ENCODE results near the gene TASP1. TPM values are rescaled to one million over a fixed set of nuclear protein-coding genes. Genes with fewer than 3 reads are reported as not detected.

Gene TASP1
- total and polyA plus RNA-seq, 10 of the 15 experiments (the other 5 are each of a cell fraction or from before 2014, with no cell fraction given): 7.4 to 17.8 (median 10.5) TPM

- Histone ChIP-seq H3K4me2 (ENCODE audit: control insufficient read depth, insufficient read depth) (no peak overlapping the region), H3K36me3 (ENCODE audit: control insufficient read depth in 2 of 2, insufficient read depth in 2 of 2, low read length in 1 of 2) (no peaks in the 10 kb centered on the region), H4K20me1 (ENCODE audit: control insufficient read depth, insufficient read depth) (no peaks in the 10 kb centered on the region), H2AFZ (ENCODE audit: control insufficient read depth, low read depth, low read length) (no peak overlapping the region), H3K27me3 (replicated peaks in 1 of 2; ENCODE audit: control insufficient read depth in 2 of 2, insufficient read depth in 2 of 2, low read length in 1 of 2) (no peaks in the 10 kb centered on the region), H3K9ac (ENCODE audit: control insufficient read depth, insufficient read depth, low read length) (no peak overlapping the region), H3K4me1 (ENCODE audit: control insufficient read depth, insufficient read depth, low read length) (no peaks in the 10 kb centered on the region), H3K79me2 (ENCODE audit: control insufficient read depth, insufficient read depth, low read length) (no peaks in the 10 kb centered on the region), H3K4me3 (no peak overlapping the region), H3K9me3 (replicated peaks; ENCODE audit: control insufficient read depth, insufficient read depth, low read length) (no peaks in the 10 kb centered on the region), H3K27ac (ENCODE audit: control insufficient read depth, insufficient read depth) (no peak overlapping the region)
- in situ Hi-C loops (cut with MboI) (no loop called here), intact Hi-C loops (cut with micrococcal nuclease; ENCODE audit: unreplicated experiment) (loop anchor here (10.0 kb wide), 1 partner anchor 329 kb away; no protein-coding TSS in a partner anchor)
- ChIA-PET RAD21 (ENCODE audit: unreplicated experiment) (no interaction called here), POLR2A (no interaction called here), CTCF (interaction anchor here (0.8 to 1.9 kb wide), 3 partner anchors 15 to 114 kb away, joined by 3 to 8 read pairs (median 6); no protein-coding TSS in a partner anchor), SMC1A (ENCODE audit: uncharacterized antibody, unreplicated experiment) (no interaction called here)
- TF ChIP-seq BMI1 (IDR thresholded peaks at IDR 0.05; ENCODE audit: borderline replicate concordance): no peak
- no peak for TF ChIP-seq TAF1 (IDR thresholded peaks at IDR 0.05; ENCODE audit: borderline replicate concordance, low read depth, low read length)
- no peak for TF ChIP-seq MYC (IDR thresholded peaks at IDR 0.05; ENCODE audit: insufficient read depth, insufficient read length, insufficient replicate concordance, low read length, severe bottlenecking)
- TF ChIP-seq POLR2AphosphoS2 (IDR thresholded peaks at IDR 0.05; ENCODE audit: low read depth, low read length): no peak
- no peak for TF ChIP-seq FOXM1 (IDR thresholded peaks at IDR 0.05; ENCODE audit: low read depth, low read length)
- TF ChIP-seq, protein P1, sequence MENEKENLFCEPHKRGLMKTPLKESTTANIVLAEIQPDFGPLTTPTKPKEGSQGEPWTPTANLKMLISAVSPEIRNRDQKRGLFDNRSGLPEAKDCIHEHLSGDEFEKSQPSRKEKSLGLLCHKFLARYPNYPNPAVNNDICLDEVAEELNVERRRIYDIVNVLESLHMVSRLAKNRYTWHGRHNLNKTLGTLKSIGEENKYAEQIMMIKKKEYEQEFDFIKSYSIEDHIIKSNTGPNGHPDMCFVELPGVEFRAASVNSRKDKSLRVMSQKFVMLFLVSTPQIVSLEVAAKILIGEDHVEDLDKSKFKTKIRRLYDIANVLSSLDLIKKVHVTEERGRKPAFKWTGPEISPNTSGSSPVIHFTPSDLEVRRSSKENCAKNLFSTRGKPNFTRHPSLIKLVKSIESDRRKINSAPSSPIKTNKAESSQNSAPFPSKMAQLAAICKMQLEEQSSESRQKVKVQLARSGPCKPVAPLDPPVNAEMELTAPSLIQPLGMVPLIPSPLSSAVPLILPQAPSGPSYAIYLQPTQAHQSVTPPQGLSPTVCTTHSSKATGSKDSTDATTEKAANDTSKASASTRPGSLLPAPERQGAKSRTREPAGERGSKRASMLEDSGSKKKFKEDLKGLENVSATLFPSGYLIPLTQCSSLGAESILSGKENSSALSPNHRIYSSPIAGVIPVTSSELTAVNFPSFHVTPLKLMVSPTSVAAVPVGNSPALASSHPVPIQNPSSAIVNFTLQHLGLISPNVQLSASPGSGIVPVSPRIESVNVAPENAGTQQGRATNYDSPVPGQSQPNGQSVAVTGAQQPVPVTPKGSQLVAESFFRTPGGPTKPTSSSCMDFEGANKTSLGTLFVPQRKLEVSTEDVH (IDR thresholded peaks at IDR 0.05; ENCODE audit: low read depth, partially characterized antibody): no peak
- TF ChIP-seq, protein P2, sequence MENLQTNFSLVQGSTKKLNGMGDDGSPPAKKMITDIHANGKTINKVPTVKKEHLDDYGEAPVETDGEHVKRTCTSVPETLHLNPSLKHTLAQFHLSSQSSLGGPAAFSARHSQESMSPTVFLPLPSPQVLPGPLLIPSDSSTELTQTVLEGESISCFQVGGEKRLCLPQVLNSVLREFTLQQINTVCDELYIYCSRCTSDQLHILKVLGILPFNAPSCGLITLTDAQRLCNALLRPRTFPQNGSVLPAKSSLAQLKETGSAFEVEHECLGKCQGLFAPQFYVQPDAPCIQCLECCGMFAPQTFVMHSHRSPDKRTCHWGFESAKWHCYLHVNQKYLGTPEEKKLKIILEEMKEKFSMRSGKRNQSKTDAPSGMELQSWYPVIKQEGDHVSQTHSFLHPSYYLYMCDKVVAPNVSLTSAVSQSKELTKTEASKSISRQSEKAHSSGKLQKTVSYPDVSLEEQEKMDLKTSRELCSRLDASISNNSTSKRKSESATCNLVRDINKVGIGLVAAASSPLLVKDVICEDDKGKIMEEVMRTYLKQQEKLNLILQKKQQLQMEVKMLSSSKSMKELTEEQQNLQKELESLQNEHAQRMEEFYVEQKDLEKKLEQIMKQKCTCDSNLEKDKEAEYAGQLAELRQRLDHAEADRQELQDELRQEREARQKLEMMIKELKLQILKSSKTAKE (IDR thresholded peaks at IDR 0.05; ENCODE audit: low read depth, poor library complexity, severe bottlenecking): no peak
- no peak for TF ChIP-seq BCL11A (IDR thresholded peaks at IDR 0.05; ENCODE audit: low read depth, low read length)
- TF ChIP-seq PRDM15 (CRISPR knock-in tag; IDR thresholded peaks at IDR 0.05): no peak
- TF ChIP-seq GATAD2B (conservative IDR thresholded peaks at IDR 0.05; ENCODE audit: low read depth): no peak
- TF ChIP-seq RUNX3 (IDR thresholded peaks at IDR 0.05; ENCODE audit: low read length): no peak
- TF ChIP-seq, protein P3, sequence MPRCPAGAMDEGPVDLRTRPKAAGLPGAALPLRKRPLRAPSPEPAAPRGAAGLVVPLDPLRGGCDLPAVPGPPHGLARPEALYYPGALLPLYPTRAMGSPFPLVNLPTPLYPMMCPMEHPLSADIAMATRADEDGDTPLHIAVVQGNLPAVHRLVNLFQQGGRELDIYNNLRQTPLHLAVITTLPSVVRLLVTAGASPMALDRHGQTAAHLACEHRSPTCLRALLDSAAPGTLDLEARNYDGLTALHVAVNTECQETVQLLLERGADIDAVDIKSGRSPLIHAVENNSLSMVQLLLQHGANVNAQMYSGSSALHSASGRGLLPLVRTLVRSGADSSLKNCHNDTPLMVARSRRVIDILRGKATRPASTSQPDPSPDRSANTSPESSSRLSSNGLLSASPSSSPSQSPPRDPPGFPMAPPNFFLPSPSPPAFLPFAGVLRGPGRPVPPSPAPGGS (IDR thresholded peaks at IDR 0.05; ENCODE audit: borderline replicate concordance, insufficient read depth, low read depth, low read length, poor library complexity, severe bottlenecking): no peak
- TF ChIP-seq ESRRA (IDR thresholded peaks at IDR 0.05; ENCODE audit: low read length): no peak
- 86% methylated on average over 2 of the region's 2 CpGs for WGBS (ENCODE audit: insufficient coverage, insufficient replicate concordance, low lambda C conversion rate, missing lambda C conversion rate)
- no TSS peak for BruUV-seq (replicated peaks)
- DNase-seq (ENCODE audit: low read depth, low spot score): no peak
- FAIRE-seq: no peak
- ATAC-seq: no peak
These were observed 195.0 kb downstream of the TASP1 start for GRCh38 chr20:13443690-13444089.

Measured in GM12878 (cell line).